DMS53 treated with DMSO at 0.1 percent for 48 hours (cell line): ENCODE data around the gene GPR87.
A peak's percentile ranks its signal among the peaks of the same experiment; 100 is the strongest.

Source experiments
- DNase-seq: peaks from one replicate; lab custom pipeline; 2025; ENCODE audit not compliant: unreplicated experiment; lab: John Stamatoyannopoulos, UW

GPR87 gene

DNA sequence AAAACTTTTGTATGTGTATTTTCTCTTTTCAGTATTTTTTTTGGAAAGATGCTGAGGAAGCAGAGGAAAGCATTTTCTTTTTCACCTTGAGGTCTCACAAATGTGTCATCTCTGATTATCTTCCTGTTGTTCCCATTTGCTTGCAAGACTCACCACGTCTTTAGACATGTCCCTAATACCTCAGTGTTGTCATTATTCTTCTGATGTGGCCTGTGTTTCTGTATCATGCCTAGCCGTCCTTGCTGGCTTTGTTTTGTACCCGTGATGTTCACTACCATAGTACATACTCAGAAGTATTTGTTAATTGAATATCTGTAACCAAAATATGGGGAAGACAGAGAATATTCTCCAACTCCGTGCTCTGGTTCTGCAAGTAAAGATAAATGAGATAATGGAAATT lies 33.2 kb downstream of the GPR87 start:
- no peak for DNase-seq

DNA sequence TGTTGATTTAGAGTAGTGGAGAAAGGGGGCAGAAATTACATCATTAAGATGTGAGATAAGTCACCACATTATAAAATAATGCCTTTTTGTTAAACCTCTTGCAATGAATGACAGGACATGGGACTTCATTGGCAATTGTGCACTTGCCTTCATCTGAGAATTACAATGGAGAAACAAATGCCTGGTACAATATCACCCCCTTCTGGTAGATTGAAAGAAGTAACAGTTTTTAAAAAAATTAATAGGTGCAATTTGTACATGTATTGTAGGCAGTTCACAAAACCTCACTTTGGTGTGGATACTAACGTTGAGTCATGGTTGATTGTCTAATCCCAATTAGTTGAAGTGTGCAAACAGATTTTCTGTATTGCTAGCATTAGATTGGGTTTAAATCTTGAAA lies 33.7 kb downstream of the GPR87 start:
- peak; percentile 62 for DNase-seq

DNA sequence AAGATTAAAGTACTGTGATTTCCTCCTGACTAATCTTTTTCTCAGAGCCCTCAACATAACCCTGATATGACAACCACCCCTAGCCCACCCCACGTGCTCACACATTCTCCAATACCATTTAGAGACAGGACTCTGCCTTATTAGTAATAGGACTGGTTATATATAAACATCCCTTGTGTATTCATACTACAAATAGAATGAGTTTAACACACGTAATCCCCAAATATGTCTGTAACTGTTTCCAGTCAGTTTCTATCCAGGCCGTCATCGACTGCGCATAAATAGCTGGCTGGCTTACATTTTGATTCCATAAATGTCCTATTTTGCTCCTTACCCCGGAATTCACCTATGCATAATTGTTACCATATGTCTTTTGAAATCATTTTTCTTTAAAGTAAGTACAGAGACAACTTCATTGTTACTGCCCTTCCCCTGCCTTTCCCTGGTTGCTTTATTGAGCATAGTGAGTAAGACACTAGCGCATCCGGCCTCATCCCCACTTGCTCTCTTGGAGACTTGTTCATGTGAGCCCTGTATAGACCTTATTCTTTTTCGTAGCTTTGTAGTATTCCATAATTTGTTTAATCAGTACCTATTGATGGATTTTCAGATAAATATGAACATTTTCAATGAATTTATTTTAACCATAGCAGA lies 34.8 kb downstream of the GPR87 start:
- DNase-seq = no peak

DNA sequence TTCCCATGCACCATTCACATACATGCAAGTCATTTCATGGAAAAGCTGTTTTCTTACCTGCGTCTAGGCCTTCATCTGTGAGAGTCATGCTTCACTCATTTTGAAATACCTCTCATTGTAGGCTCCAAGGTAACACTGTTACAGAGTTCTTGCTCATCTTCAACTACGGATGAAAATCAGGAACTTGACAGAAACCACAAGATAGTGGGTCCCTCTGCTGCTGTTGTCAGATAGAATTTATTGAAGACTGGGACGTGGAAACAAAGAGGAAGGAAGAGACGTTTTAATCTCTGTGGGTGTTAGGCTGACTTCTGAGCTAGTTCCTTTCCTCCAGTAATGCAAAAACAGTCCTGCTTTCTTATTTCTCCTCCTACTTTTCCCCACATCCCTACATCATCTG lies 38.4 kb downstream of the GPR87 start, which contains the start of gene P2RY14:
Gene P2RY14 (minus strand): TSS at position 313 of the 400 bp plus-strand sequence. CDS start 64,226 bp downstream, outside the sequence.
- no peak for DNase-seq

DNA sequence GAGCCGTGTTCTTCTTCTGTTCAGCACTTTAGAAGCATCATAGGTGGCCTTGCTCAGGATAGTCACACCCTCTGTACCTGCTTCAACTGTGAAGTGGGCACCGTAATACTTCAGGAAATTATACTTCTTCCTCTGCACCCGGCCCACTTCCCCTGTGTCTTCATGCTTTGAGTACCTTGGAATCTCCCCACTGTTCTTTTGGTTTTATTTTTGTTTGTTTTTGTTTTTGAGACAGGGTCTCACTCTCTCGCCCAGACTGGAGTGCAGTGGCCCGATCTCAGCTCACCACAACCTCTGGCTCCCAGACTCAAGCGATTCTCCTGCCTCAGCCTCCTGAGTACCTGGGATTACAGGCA lies 40.0 kb downstream of the GPR87 start:
- no peak for DNase-seq

DNA sequence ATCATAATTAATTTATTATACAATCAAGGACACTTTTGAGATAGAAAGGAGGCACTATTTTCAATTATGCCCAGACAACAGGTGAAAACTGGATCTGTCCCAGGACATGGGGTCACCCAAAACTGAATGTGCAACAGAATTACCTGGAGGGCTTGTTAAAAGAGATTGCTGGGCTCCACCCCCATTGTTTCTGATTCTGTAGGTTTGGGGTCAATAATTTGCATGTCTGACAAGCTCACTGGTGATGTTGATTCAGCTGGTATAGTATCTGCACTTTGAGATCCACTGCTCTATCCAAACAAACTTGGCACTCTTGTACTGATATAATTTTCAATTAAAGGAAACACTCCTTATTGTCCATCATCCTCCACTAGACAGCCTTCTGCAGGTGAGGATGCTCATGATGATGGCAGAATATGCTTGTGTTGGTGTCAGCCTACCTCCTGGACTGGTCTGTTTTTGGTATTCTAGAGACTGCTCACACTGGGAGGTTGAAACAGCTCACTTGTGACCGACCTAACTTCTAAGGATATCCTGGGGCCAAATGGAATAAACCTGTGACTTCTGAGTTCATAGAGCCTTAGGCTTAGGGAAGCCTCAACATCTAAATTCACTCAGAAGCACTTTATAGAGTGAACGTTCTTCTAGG lies 40.5 kb downstream of the GPR87 start:
- DNase-seq = no peak

DNA sequence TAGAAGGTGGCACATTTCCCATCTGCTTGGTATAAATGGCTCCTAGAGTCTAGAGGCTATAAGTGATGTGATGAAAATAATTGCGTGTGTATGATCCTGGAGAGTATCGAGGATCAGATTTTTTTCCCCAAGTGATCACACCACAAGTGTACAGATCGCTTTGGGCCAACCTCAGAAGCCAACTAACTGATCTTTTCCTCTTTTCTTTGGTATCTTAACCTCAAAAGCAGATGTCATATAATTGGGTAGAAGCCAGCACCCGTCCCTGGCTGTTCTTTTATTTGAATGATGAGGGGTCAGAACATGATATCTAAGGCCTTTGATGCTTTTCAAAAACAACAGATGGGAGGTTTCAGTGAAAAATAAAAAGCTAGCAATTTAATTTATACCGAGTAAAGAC lies 41.5 kb downstream of the GPR87 start:
- no peak for DNase-seq

DNA sequence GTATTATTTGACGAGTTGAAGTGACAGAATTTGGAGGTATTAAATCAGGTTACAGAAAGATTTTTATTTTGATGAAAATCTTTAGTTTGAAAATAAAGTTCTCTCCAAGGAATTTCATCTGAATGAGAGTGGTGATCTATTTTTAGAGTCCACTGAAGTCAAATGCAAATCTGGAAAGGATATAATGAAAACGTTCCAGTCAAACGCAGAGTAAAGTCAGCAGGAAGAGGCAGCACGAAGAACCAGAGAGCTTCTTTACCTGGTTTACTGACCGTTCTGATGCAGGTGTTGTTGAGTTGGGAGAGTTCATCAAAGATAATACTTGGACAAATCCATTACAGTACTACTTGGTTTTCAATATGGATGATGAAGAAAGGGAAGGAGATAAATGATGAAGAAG lies 47.0 kb downstream of the GPR87 start:
- no peak for DNase-seq

DNA sequence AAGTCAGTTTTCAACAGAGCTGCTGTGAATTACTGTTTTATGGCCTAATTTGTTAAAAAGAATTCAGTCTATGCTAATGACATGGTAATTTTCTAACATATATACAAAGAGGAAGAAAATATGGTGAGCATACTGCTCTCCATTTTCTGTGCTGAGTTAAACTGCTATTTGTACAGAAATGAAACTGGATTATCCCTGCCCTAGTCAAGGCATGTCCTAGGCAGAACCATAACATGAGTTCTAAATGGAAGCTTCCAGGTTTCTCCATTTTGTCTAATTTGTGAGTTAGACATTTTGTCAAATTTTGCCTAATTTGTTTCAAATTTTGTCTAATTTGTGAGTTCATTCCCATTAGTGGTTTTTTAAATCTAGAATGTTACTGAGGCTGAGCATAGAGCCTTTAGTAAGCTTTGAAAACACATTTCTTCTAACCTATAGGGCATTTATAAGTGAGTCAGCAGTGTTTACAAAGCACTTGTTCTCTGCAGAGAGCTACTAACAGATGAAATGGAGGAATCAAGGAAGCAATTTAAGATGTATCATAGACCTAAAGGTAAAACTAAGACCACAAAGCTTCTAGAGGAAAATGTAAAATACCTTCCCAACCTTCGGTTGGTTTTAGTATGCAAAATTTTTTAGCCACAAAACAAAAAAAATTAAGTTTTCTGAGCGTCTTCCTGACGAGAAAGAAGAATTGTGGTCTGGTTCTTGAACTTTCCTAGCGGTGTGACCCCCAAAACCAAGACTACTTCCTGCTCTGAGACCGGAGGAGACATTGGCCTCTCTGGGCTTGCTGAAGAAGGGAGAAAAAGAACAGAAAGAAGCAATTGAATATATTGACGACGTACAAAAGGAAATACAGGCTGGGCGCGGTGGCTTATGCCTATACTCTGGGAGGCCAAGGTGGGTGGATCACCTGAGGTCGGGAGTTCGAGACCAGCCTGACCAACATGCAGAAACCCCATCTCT lies 48.1 kb downstream of the GPR87 start:
- peak; percentile 31 for DNase-seq

DNA sequence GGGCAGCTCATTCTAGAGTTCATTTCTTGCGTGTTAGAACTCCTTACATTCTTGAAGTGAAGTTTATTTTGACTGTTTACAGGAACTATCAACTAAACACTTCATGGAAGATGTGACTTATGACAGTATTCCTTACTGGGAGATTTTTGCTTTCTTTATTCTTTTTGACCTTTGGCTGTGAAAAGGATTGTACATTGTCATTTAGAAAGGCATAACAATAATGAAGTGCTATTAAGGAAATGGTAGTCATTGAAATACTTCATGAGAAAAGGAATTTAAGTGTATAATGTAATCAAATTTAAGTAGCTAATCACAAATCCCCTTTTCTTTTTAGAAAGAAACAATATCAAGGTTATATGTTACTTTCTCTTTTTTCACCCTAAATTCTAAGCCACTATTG lies 49.6 kb downstream of the GPR87 start:
- no peak for DNase-seq

DNA sequence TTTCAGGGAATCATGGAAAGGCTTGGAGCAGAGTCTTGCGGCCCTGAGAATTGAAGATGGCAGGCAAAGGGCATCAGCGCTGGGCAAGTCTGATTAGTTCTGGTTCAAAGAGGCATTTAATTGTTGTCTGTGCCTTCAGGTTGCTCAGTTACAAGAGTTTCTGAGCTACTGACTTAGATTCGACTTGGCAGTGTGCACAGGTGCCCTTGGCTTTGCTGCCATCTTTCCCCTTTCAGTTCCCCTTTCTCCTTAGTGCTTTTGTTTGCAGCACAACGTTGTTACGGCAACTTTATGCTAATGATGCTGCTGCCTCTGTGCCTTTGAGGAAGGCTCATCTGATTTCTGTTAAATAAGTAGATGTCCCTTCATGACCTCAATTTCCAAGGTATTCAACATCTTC lies 50.8 kb downstream of the GPR87 start:
- no peak for DNase-seq

DNA sequence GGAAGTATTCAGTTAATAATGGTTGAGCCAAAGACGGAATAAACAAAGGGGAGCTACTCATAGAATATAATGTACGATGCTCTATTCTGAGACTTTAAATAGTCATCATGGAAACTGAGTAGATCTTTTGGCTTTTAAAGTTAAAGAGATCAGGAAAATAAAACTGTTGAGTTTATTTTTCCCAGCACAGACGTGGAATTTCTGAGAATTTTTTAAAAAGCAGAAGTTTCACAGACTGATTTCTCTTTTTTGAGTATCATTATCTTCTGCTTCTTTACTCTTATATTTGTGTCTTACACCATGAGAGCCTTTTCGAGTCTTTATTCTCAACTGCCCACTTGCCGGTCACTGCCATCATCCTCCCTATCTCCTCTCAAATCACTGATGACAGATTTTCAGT lies 51.5 kb downstream of the GPR87 start:
- no peak for DNase-seq

DNA sequence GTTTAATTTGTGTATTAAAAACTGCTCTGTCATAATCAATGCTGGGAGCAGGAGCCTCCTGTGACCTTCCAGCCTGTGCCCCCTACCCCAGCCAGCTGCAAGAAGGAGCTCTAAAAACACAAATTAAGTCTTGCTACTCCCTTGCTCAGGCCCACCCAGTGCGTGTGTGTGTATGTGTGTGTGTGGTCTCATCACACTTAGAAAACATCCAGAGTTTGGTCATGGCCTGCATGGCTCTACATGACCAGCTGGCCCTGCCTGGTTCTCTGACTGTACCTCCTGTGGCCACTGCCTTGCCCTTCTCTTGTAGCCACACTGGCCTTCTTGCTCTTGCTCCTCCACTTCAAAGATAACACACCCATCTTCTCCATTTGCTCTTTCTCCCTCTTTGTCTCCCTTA lies 52.0 kb downstream of the GPR87 start:
- DNase-seq = no peak

DNA sequence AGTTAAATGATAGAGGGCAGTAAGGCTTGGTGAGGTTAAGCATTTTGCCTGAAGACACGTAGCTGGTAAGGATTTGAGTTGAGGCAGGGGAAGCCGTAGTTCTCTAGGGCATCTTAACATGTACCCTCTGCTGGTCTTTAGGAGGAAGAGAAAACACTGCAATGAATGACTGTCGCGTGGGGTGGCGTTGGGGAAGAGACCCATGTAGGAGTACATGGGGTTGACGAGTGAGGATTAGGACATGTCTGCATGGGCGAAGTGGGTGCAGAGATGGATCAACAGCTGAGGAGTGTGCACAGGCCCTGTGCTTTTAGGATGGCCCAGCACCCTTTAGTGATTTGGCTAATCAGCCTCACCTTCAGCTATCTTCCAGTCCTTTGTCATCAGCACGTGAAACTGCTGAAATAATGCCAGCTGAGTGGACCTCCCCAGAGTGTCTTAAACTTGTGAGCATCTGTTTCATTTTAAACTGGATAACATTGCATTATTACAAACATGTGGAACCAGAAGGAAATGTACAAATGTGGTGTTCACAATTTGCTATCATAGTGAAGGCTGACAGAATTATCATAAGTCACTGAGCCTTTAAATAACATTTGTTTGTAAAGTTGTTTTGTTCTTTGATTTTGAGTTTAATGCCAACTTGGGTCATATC lies 53.6 kb downstream of the GPR87 start:
- no peak for DNase-seq

DNA sequence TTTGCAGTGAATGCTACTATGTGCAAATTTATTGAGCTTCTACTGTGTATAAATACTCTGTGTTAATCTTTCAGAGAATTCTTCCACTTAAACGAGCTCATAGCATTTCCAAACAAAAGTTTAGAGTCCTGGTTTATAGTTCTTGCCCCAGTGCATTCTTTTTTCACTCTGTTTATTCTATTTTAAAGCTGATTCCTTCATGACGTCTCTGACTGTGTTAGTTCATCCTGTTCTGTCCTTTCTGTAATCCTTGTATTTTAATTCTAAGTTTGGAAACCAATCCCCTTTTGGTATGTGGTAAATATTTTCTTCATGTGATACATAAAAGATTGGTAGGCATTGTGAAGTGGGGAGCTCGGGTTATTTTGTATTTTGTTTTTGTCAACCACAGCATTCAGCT lies 57.0 kb downstream of the GPR87 start:
- DNase-seq = no peak

DNA sequence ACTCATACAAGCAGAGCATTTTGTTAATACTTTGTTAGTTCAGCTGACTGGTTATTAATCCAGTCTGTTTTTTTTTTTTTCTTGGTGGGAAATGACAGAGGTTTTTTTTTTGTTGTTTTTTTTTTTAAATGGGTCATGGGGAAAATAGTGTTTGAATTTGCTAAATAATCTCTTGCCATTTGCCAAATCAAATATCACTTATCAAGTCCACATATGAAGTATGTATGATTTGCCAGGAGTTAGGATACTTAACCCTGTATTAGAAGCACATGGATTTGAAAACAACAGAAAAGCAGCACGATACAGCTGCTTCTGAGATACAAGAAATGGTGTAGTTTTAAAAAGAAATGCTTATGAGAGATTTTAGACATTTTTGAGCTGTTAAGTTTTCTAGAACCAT lies 59.9 kb downstream of the GPR87 start:
- no peak for DNase-seq

DNA sequence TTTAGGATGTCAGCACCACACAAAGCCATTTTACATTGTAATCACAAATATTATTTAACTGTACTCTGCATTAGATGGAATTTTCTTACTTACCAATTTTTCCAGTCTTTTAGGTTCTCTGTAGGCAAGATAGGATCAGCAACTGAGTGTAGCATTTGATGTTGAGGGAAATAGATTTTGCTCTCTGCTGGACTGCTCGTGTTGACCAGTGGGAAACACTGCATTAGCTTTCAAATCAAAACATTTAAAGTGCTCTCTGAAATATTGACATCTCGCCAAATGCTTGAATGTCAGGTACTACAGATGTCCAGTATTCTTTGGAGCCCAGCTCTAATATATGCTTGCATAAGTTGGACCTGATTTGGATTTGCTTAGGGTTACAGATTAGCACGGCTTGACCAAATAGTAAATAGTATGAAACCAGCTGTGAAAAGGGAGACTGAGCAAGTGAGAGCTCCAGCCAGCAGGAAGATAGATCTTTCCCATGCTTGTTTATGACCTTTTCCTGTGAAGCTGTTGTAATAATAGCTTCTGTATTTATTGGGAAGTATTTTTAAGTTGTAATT lies 67.8 kb downstream of the GPR87 start:
- no peak for DNase-seq
